Peyer's patch (tissue), 4 donors: ENCODE results near the gene CETN3. TPM values are rescaled to one million over a fixed set of nuclear protein-coding genes. Genes with fewer than 3 reads are reported as not detected.

Experiments used
- DNase-seq, 3 donors: peaks; one replicate each; pipeline ENCODE4 v3.0.0-alpha.2; 2017 to 2019
- H3K27ac ChIP-seq, 4 donors: fragments of 200-600 bp; sonication (generic); one replicate each; pipeline ENCODE4 v1.5.1; 2016 to 2019
- H3K27me3 ChIP-seq, 2 donors: fragments of 200-600 bp; sonication (generic); one replicate each; pipeline ENCODE4 v1.5.1; 2019
- H3K36me3 ChIP-seq, 3 donors: fragments of 200-600 bp; sonication (generic); one replicate each; pipeline ENCODE4 v1.5.1; 2016 to 2019
- H3K4me1 ChIP-seq, 4 donors: fragments of 200-600 bp; sonication (generic); one replicate each; pipeline ENCODE4 v1.5.1; 2016 to 2019
- H3K4me3 ChIP-seq, 4 donors: fragments of 200-600 bp; sonication (generic); 1 replicate in 3 of 4; 2 replicates in 1 of 4; pipeline ENCODE4 v1.5.1; 2016 to 2019; ENCODE audit warnings: mild to moderate bottlenecking in 1 of 4
- H3K9me3 ChIP-seq, 4 donors: fragments of 200-600 bp; sonication (generic); one replicate each; pipeline ENCODE4 v1.5.1; 2016 to 2019; ENCODE audit warnings: mild to moderate bottlenecking in 1 of 4
- POLR2A ChIP-seq, 2 donors: fragments of 450-650 bp; IDR thresholded peaks; one replicate each; pipeline ENCODE4 v1.5.1; 2017; ENCODE audit warnings: antibody characterized with exemption in 2 of 2, mild to moderate bottlenecking in 2 of 2, moderate library complexity in 2 of 2
- total RNA-seq, 4 donors: library from RNA; depleted of rRNA; stranded (reverse); fragments of >200 nt; gene quantifications; one replicate each; pipeline ENCODE4 v1.1.0, GENCODE V29; 2016
- TF ChIP-seq, protein P1 (sequence below), 6 experiments: fragments of 450-650 bp in 4 of 6; fragments of 200-600 bp in 2 of 6; sonication (generic) in 1 of 6; IDR thresholded peaks; one replicate each; pipeline ENCODE4 v1.5.1; 2017 to 2019; ENCODE audit warnings: antibody characterized with exemption in 6 of 6, mild to moderate bottlenecking in 3 of 6, moderate library complexity in 1 of 6

The CETN3 gene
- total RNA-seq, 4 donors from 2014 or later, result 1.1 to 4.1 (median 2.9) TPM

DNA sequence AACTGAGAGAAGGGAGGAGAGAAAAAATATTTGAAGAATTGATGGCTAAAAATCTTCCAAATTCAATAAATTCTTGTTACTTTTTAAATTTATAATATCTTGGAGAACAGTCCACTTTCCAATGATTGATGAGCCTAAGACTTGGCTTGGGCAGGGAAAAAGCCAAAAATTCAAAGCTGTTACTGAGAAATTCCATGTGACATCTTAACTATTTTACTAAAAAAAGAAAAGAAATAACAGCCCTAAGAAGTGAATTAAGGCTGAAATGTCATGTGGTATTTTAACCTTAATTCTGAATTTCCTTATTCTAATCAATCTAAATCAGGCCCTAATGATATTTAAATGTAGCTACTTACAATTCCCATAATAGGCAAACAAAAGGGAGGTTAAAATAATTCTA lies 53.4 kb downstream of the CETN3 start:
- no peak overlapping the region for H3K4me3 ChIP-seq
- DNase-seq, result no peak
- no peaks in the 10 kb centered on the region for H3K9me3 ChIP-seq
- H3K4me1 ChIP-seq, result no peaks in the 10 kb centered on the region
- H3K36me3 ChIP-seq, result no peaks in the 10 kb centered on the region
- H3K27me3 ChIP-seq, result no peaks in the 10 kb centered on the region
- no peak overlapping the region for H3K27ac ChIP-seq
- TF ChIP-seq, protein P1, sequence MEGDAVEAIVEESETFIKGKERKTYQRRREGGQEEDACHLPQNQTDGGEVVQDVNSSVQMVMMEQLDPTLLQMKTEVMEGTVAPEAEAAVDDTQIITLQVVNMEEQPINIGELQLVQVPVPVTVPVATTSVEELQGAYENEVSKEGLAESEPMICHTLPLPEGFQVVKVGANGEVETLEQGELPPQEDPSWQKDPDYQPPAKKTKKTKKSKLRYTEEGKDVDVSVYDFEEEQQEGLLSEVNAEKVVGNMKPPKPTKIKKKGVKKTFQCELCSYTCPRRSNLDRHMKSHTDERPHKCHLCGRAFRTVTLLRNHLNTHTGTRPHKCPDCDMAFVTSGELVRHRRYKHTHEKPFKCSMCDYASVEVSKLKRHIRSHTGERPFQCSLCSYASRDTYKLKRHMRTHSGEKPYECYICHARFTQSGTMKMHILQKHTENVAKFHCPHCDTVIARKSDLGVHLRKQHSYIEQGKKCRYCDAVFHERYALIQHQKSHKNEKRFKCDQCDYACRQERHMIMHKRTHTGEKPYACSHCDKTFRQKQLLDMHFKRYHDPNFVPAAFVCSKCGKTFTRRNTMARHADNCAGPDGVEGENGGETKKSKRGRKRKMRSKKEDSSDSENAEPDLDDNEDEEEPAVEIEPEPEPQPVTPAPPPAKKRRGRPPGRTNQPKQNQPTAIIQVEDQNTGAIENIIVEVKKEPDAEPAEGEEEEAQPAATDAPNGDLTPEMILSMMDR (IDR thresholded peaks at IDR 0.05), result no peak
- no peak for TF ChIP-seq POLR2A (IDR thresholded peaks at IDR 0.05)

DNA sequence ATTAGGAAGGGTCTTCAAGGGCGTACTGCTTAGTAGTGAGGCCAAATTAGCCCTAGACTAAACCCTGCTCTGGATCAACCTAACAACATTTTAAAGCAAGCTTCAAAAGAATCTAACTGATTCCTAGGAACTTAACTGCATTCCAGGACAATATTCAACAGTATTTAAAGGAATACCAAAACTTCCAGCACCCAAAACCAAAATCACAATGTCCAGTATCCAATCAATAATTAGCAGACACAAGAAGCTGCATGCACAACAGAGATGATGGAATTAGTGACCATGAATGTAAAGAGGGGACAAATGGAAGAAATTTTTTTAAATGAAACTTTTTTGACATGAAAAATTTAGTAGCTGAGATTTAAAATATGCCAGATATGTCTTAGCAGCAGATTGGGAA lies 53.9 kb downstream of the CETN3 start:
- Histone ChIP-seq H3K36me3 (no peaks in the 10 kb centered on the region), H3K4me3 (no peak overlapping the region), H3K4me1 (no peaks in the 10 kb centered on the region), H3K9me3 (no peaks in the 10 kb centered on the region), H3K27ac (no peak overlapping the region), H3K27me3 (no peaks in the 10 kb centered on the region)
- TF ChIP-seq, protein P1 (IDR thresholded peaks at IDR 0.05), result no peak
- TF ChIP-seq POLR2A (IDR thresholded peaks at IDR 0.05), result no peak
- no peak for DNase-seq

DNA sequence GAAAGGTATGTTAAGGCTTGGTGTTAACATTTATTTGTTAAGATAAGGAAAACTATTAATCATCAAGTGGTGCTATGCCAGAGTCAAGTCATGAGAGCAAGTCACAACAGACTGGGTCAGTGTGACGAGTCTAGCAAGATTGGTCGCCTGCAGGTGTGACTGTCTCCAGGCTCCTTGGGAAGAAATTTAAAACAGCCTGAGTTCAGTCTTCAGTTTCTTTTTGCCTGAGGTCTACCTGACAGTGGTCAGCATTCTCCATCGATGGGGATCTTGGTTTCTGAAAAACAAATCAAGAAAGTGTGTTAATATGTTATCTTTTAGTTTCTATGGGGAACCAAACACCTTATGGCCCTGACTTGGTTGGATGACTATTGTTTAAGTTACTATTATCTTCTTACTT lies 56.3 kb downstream of the CETN3 start:
- H3K36me3 ChIP-seq, result no peaks in the 10 kb centered on the region
- no peaks in the 10 kb centered on the region for H3K9me3 ChIP-seq
- no peak overlapping the region for H3K4me3 ChIP-seq
- no peaks in the 10 kb centered on the region for H3K4me1 ChIP-seq
- no peaks in the 10 kb centered on the region for H3K27me3 ChIP-seq
- no peak for DNase-seq
- H3K27ac ChIP-seq, result no peak overlapping the region
- TF ChIP-seq, protein P1 (IDR thresholded peaks at IDR 0.05), result no peak
- TF ChIP-seq POLR2A (IDR thresholded peaks at IDR 0.05), result no peak

DNA sequence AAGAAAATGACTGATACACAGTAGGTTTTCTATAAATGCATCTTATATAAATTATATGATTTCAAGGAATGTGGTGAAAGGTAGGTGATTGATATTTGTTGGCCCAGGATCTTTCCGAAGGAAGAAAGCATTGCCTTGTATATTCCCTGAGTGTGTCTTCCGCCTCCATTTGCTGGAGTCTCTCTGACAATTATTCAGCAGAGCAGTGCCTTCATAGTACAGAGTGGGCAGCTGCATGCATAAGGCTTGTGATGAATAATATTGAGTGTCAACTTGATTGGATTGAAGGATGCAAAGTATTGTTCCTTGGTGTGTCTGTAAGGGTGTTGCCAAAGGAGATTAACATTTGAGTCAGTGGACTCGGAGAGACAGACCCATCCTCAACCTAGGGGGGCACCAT lies 58.5 kb downstream of the CETN3 start:
- H3K4me1 ChIP-seq, result no peaks in the 10 kb centered on the region
- no peaks in the 10 kb centered on the region for H3K9me3 ChIP-seq
- no peaks in the 10 kb centered on the region for H3K27me3 ChIP-seq
- TF ChIP-seq, protein P1 (IDR thresholded peaks at IDR 0.05), result no peak
- no peak for TF ChIP-seq POLR2A (IDR thresholded peaks at IDR 0.05)
- no peak overlapping the region for H3K27ac ChIP-seq
- no peak for DNase-seq
- no peak overlapping the region for H3K4me3 ChIP-seq
- H3K36me3 ChIP-seq, result no peaks in the 10 kb centered on the region

DNA sequence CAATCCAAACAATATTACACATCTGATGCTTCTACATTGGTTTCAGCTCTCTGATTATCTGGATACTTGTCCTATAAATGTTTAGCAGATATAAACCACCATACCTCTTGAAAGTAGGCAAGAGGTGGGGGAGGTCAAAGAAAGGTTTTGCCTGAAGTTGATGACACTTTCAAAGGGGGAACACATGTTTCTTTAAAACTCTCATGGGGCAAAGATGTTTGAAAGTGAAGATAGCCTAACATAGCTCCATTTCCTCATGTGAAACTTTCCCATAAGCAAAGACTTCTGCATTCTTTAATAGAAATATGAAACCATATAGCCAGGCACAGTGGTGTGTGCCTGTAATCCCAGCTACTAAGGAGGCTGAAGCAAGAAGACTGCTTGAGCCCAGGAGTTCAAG lies 62.1 kb downstream of the CETN3 start:
- H3K9me3 ChIP-seq, result no peaks in the 10 kb centered on the region
- no peaks in the 10 kb centered on the region for H3K4me1 ChIP-seq
- no peak overlapping the region for H3K4me3 ChIP-seq
- no peak overlapping the region for H3K27ac ChIP-seq
- H3K36me3 ChIP-seq, result no peaks in the 10 kb centered on the region
- TF ChIP-seq, protein P1 (IDR thresholded peaks at IDR 0.05), result no peak
- TF ChIP-seq POLR2A (IDR thresholded peaks at IDR 0.05), result no peak
- DNase-seq, result no peak
- H3K27me3 ChIP-seq, result no peaks in the 10 kb centered on the region

DNA sequence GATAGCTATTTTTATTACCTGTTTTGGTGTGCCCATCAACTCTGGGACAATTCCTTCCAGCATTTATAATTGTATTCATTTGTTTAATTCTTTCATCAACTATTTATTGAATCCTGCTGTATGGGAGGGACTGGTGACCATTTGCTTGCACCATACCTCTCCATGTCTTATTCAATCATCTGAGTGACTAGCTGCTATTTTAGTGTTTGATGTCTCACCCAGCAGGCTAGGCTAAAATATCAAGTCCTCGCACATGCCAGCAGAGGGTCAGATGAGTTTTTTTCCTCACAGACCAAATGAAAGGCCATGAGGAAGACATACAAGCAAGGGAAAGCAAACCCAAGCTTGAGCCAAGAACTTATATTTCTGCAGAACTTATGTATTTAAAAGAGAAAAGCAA lies 63.9 kb downstream of the CETN3 start:
- Histone ChIP-seq H3K27me3 (no peaks in the 10 kb centered on the region), H3K4me3 (no peak overlapping the region), H3K27ac (no peak overlapping the region), H3K9me3 (no peaks in the 10 kb centered on the region), H3K4me1 (no peaks in the 10 kb centered on the region), H3K36me3 (no peaks in the 10 kb centered on the region)
- DNase-seq, result no peak
- TF ChIP-seq, protein P1 (IDR thresholded peaks at IDR 0.05), result no peak
- no peak for TF ChIP-seq POLR2A (IDR thresholded peaks at IDR 0.05)
